ENCODE data around the gene SCN5A. TPM values are rescaled to one million over a fixed set of nuclear protein-coding genes. Genes with fewer than 3 reads are reported as not detected.

SCN5A gene
- polyA plus RNA-seq, 1 experiment, result 0.63 TPM

DNA sequence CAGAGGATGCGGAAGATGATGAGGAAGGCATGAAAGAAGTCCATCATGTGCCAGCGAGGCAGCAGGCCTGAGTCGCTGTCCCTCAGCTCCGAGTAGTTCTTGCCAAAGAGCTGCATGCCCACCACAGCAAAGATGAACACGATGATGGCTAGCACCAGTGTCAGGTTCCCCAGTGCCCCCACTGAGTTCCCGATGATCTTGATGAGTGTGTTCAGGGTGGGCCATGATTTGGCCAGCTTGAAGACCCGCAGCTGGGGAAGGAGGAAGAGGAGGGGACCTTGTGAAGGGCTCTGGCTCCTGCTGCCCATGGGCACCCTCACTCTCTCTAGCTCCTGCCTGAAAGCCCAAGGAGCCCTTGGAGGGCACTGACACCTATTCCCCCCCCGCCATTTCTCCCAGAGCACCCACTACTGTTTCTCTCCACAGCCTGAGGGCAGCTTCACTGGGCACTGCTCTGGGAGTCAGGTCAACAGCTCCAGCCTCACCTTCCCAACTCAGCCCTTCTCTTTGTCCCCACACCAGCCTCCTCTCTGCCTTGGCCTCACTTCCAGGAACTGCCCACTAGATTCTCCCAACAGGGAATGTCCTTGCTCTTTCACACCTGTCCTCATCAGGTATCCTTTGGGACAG is 63.6 kb downstream of the SCN5A start:
- H3K27me3 ChIP-seq (ENCODE audit: control insufficient read depth, insufficient read depth, low read length), result peaks cover 2% of the 10 kb centered on the region
- H3K27ac ChIP-seq (ENCODE audit: low read depth, low read length), result no peak overlapping the region
- TF ChIP-seq, protein P1, sequence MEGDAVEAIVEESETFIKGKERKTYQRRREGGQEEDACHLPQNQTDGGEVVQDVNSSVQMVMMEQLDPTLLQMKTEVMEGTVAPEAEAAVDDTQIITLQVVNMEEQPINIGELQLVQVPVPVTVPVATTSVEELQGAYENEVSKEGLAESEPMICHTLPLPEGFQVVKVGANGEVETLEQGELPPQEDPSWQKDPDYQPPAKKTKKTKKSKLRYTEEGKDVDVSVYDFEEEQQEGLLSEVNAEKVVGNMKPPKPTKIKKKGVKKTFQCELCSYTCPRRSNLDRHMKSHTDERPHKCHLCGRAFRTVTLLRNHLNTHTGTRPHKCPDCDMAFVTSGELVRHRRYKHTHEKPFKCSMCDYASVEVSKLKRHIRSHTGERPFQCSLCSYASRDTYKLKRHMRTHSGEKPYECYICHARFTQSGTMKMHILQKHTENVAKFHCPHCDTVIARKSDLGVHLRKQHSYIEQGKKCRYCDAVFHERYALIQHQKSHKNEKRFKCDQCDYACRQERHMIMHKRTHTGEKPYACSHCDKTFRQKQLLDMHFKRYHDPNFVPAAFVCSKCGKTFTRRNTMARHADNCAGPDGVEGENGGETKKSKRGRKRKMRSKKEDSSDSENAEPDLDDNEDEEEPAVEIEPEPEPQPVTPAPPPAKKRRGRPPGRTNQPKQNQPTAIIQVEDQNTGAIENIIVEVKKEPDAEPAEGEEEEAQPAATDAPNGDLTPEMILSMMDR (IDR thresholded peaks at IDR 0.05; ENCODE audit: low read depth, low read length), result no peak
- CTCF ChIA-PET, result no interaction called here
- DNase-seq (ENCODE audit: low read depth, low spot score), result no peak
- POLR2A ChIA-PET, result no interaction called here
- no peak overlapping the region for H3K4me3 ChIP-seq (ENCODE audit: low read depth, low read length)
- H3K9me3 ChIP-seq (ENCODE audit: control insufficient read depth, insufficient read depth, low read length), result no peaks in the 10 kb centered on the region

DNA sequence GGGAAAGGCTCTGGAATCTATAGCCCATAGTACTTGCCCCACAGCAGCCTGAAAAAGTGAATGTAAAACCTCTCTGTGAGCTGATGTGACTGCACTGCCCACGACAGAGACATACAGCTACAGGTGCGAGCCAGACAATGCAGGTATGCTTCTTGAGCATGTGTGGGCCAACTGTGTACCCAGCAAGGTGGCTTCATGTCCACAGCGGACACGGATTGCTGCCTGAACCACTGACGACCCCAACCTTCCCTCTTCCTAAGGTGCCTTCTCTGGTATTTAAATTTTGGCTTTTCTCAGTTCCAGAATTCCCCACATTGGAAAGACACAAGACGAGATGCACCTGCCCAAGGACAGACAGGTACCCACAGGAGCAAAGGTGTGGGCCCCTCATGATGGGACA is 65.8 kb downstream of the SCN5A start:
- no peak for DNase-seq (ENCODE audit: low read depth, low spot score)
- Histone ChIP-seq H3K4me3 (ENCODE audit: low read depth, low read length) (no peak overlapping the region), H3K27ac (ENCODE audit: low read depth, low read length) (no peak overlapping the region), H3K9me3 (ENCODE audit: control insufficient read depth, insufficient read depth, low read length) (no peaks in the 10 kb centered on the region), H3K27me3 (ENCODE audit: control insufficient read depth, insufficient read depth, low read length) (no peaks in the 10 kb centered on the region)
- ChIA-PET POLR2A (no interaction called here), CTCF (interaction anchor here (0.9 kb wide), 1 partner anchor 62 kb away, joined by 3 read pairs; no protein-coding TSS in a partner anchor)
- TF ChIP-seq, protein P1 (IDR thresholded peaks at IDR 0.05; ENCODE audit: low read depth, low read length), result no peak

DNA sequence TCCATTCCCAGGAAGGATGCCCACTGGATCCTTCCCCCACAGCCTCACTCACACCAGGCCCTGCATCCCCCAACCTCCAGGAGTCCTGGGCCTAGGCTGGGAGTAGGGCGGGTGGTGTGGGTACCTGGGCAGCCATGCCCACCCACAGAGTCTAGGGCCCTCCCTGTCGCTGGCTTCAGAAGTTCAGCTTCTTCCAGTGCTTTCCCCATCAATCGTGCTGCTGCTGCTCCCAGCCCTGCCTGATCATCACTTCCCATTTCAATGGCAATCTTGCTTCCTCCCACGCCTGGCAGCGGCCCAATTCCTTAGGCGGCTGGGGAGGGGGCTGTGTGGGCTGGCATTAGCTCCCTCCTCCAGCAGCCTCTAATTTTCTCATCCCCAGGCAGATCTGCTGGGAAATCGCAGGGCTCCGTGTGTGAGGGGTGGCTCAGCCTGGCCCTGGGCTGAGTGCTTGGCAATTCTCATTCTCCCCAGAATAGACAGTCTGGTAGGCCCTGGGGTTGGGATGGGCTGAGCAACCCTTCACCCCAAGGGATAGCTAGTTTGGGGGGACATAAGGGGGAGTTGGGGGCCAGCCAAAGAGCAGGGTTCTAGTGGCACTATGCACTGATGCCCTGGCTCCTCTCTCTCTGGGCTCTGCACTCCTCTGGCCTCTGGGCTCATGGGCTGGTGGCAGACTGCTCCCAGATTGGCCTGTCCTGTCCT is 66.4 kb downstream of the SCN5A start:
- TF ChIP-seq, protein P1 (IDR thresholded peaks at IDR 0.05; ENCODE audit: low read depth, low read length), result no peak
- no peak overlapping the region for H3K4me3 ChIP-seq (ENCODE audit: low read depth, low read length)
- H3K27me3 ChIP-seq (ENCODE audit: control insufficient read depth, insufficient read depth, low read length), result peaks cover 4% of the 10 kb centered on the region
- no peak for DNase-seq (ENCODE audit: low read depth, low spot score)
- no peaks in the 10 kb centered on the region for H3K9me3 ChIP-seq (ENCODE audit: control insufficient read depth, insufficient read depth, low read length)
- ChIA-PET POLR2A (no interaction called here), CTCF (no interaction called here)
- no peak overlapping the region for H3K27ac ChIP-seq (ENCODE audit: low read depth, low read length)

DNA sequence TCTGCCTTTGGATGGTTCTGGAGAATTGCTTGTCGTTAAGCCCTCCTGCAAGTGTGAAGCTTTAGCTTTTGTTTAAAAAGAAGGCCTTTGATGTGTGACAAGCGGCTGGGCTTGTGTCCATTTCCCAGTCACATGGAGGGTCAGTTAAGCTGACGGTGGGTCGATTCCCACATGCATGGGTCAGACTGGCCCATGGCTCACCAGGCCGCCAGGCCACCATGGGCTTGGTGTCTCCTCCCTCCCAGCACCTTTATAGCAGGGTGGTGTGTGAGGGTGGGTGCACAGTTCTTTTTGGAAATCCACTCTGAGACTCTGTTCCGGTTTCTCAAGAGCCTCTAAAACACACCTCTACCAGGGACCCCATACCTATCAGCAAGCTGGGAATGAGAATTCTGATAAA is 67.2 kb downstream of the SCN5A start:
- DNase-seq (ENCODE audit: low read depth, low spot score), result no peak
- H3K27ac ChIP-seq (ENCODE audit: low read depth, low read length), result no peak overlapping the region
- H3K27me3 ChIP-seq (ENCODE audit: control insufficient read depth, insufficient read depth, low read length), result peaks cover 4% of the 10 kb centered on the region
- ChIA-PET CTCF (no interaction called here), POLR2A (no interaction called here)
- no peak overlapping the region for H3K4me3 ChIP-seq (ENCODE audit: low read depth, low read length)
- no peaks in the 10 kb centered on the region for H3K9me3 ChIP-seq (ENCODE audit: control insufficient read depth, insufficient read depth, low read length)
- TF ChIP-seq, protein P1 (IDR thresholded peaks at IDR 0.05; ENCODE audit: low read depth, low read length), result no peak

DNA sequence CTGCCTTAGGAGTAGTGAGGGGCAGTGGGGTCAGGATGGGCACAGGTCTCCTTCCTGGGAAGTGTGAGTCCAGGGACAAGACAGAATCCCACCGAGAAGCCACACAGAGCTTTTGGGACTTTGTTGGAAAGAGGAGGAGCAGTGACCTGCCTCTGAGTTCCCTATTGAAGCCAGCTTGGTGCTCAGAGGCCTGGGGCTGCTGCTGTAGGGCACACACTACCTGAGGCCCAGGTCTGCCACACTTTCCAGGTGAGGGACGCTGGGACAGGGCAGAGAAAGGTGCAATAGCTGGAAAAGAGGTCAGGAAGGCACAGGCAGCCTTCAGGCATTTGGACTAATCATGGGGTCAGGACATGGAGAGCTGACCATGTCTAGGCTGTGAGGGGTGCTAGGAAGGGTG is 67.7 kb downstream of the SCN5A start:
- ChIA-PET CTCF (no interaction called here), POLR2A (no interaction called here)
- no peak overlapping the region for H3K27ac ChIP-seq (ENCODE audit: low read depth, low read length)
- peaks cover 4% of the 10 kb centered on the region for H3K27me3 ChIP-seq (ENCODE audit: control insufficient read depth, insufficient read depth, low read length)
- TF ChIP-seq, protein P1 (IDR thresholded peaks at IDR 0.05; ENCODE audit: low read depth, low read length), result no peak
- no peaks in the 10 kb centered on the region for H3K9me3 ChIP-seq (ENCODE audit: control insufficient read depth, insufficient read depth, low read length)
- DNase-seq (ENCODE audit: low read depth, low spot score), result no peak
- no peak overlapping the region for H3K4me3 ChIP-seq (ENCODE audit: low read depth, low read length)

All from AG04450 (cell line).